Astrocyte (in vitro differentiated cells and primary cell): ENCODE measurements around the gene NINJ1. TPM values are rescaled to one million over a fixed set of nuclear protein-coding genes. Genes with fewer than 3 reads are reported as not detected.

ENCODE experiments used
- DNase-seq: peaks from one replicate; pipeline ENCODE4 v3.0.0-alpha.2; 2010; ENCODE audit warnings: low read depth
- FAIRE-seq: peaks from 2 replicates; lab custom pipeline; 2011; peaks lifted over from hg19 to GRCh38; lab: Jason Lieb, UNC
- H2AFZ ChIP-seq: 2 replicates; pipeline ENCODE4 v1.6.0; 2012; ENCODE audit warnings: low read depth, low read length, inconsistent platforms
- H3K27ac ChIP-seq: 2 replicates; pipeline ENCODE4 v1.5.1; 2011; ENCODE audit warnings: low read depth, low read length, inconsistent platforms
- H3K27me3 ChIP-seq: 2 replicates; pipeline ENCODE4 v1.6.0; 2011; ENCODE audit warnings: low read length, inconsistent platforms; ENCODE audit not compliant: insufficient read depth
- H3K36me3 ChIP-seq: 2 replicates; pipeline ENCODE4 v1.5.1; 2011; ENCODE audit warnings: low read length, inconsistent platforms; ENCODE audit not compliant: insufficient read depth
- H3K4me1 ChIP-seq: 2 replicates; pipeline ENCODE4 v1.5.1; 2011; ENCODE audit warnings: low read length, inconsistent platforms; ENCODE audit not compliant: insufficient read depth
- H3K4me2 ChIP-seq: 2 replicates; pipeline ENCODE4 v1.6.0; 2012; ENCODE audit warnings: low read length, inconsistent platforms
- H3K4me3 ChIP-seq: 2 replicates; pipeline ENCODE4 v1.5.1; 2011; ENCODE audit warnings: low read depth, mild to moderate bottlenecking, low read length, inconsistent platforms; ENCODE audit not compliant: insufficient read depth
- H3K79me2 ChIP-seq: 2 replicates; pipeline ENCODE4 v1.6.0; 2012; ENCODE audit warnings: mild to moderate bottlenecking, low read length, inconsistent platforms; ENCODE audit not compliant: insufficient read depth
- H3K9ac ChIP-seq: 2 replicates; pipeline ENCODE4 v1.6.0; 2012; ENCODE audit warnings: mild to moderate bottlenecking, low read length, inconsistent platforms
- H3K9me3 ChIP-seq: 2 replicates; pipeline ENCODE4 v1.5.1; 2012; ENCODE audit warnings: low read depth, mild to moderate bottlenecking, low read length, inconsistent platforms; ENCODE audit not compliant: insufficient read depth
- H4K20me1 ChIP-seq: 2 replicates; pipeline ENCODE4 v1.6.0; 2012; ENCODE audit warnings: low read length, inconsistent platforms; ENCODE audit not compliant: insufficient read depth
- H3K27ac Mint-ChIP-seq: one replicate; pipeline ENCODE4 v1.8.0; 2021; ENCODE audit warnings: mild to moderate bottlenecking, mixed read lengths; ENCODE audit not compliant: unreplicated experiment
- H3K27me3 Mint-ChIP-seq: one replicate; pipeline ENCODE4 v1.8.0; 2021; ENCODE audit warnings: low read depth, mixed read lengths; ENCODE audit not compliant: unreplicated experiment
- H3K36me3 Mint-ChIP-seq: one replicate; pipeline ENCODE4 v1.8.0; 2021; ENCODE audit warnings: low read depth, mixed read lengths; ENCODE audit not compliant: unreplicated experiment
- H3K4me1 Mint-ChIP-seq: one replicate; pipeline ENCODE4 v1.8.0; 2021; ENCODE audit warnings: low read depth, mixed read lengths; ENCODE audit not compliant: unreplicated experiment
- H3K4me3 Mint-ChIP-seq: one replicate; pipeline ENCODE4 v1.8.0; 2021; ENCODE audit warnings: mild to moderate bottlenecking, moderate library complexity, mixed read lengths; ENCODE audit not compliant: unreplicated experiment
- H3K9me3 Mint-ChIP-seq: one replicate; pipeline ENCODE4 v1.8.0; 2021; ENCODE audit warnings: mild to moderate bottlenecking, mixed read lengths; ENCODE audit not compliant: unreplicated experiment
- EZH2 ChIP-seq: IDR thresholded peaks from 2 replicates; pipeline ENCODE4 v1.6.1; 2012; ENCODE audit warnings: mild to moderate bottlenecking, low read length, inconsistent platforms; ENCODE audit not compliant: insufficient read depth
- total RNA-seq: library from RNA; stranded (reverse); gene quantifications from 2 replicates; pipeline ENCODE4 v1.2.1, GENCODE V29; 2021
- TF ChIP-seq, protein P1 (sequence below): IDR thresholded peaks from 2 replicates; pipeline ENCODE4 v1.5.1; 2011; ENCODE audit warnings: low read depth, mild to moderate bottlenecking, inconsistent platforms, low read length, moderate library complexity; ENCODE audit not compliant: insufficient read depth

NINJ1 gene
- total RNA-seq, 1 donor from 2014 or later: 28.3 TPM

DNA sequence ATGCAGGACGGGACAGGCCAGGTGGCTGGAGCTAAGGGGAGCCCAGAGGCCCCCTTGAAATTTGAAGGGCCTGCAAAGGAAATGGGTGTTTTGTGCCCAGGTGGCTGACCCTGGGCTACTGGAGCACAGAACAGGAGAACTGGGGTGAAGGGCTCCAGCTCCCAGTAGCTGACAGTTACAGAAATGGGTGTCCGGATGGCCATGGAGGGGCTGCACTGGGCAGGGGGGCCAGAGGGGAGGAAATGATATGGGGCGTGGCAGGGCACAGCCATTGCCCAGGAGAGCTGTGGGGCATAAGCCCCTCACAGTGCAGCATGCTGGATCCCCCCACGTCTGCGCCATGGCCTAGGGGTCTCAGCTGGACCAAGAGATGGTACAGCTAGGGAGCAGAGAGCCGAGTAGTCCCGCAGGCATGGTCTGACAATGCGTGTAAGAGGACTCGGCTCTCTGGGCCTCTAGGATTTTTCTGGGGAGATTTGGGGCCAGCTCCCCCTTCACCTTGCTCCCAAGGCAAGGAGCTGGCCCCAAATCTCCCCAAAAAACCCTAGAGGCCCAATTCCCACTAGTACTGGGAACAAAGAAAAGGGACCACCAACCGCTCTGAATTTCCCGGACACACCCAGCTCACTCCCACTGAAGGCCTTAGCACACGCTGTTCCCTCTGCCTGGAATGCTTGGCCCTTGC lies 45.9 kb downstream of the NINJ1 start:
- Histone ChIP-seq H3K27me3 (no peaks in the 10 kb centered on the region), H3K27ac (no peak overlapping the region), H3K4me2 (no peak overlapping the region), H4K20me1 (no peaks in the 10 kb centered on the region), H3K4me3 (no peak overlapping the region), H3K9ac (no peak overlapping the region), H3K4me1 (peaks cover 6% of the 10 kb centered on the region), H3K36me3 (no peaks in the 10 kb centered on the region), H2AFZ (no peak overlapping the region), H3K79me2 (no peaks in the 10 kb centered on the region), H3K9me3 (peaks cover 14% of the 10 kb centered on the region)
- H3K27me3 Mint-ChIP-seq: peaks cover 4% of the 10 kb centered on the region
- DNase-seq (no peak), FAIRE-seq (no peak)
- H3K27ac Mint-ChIP-seq: no peak overlapping the region
- TF ChIP-seq, protein P1, sequence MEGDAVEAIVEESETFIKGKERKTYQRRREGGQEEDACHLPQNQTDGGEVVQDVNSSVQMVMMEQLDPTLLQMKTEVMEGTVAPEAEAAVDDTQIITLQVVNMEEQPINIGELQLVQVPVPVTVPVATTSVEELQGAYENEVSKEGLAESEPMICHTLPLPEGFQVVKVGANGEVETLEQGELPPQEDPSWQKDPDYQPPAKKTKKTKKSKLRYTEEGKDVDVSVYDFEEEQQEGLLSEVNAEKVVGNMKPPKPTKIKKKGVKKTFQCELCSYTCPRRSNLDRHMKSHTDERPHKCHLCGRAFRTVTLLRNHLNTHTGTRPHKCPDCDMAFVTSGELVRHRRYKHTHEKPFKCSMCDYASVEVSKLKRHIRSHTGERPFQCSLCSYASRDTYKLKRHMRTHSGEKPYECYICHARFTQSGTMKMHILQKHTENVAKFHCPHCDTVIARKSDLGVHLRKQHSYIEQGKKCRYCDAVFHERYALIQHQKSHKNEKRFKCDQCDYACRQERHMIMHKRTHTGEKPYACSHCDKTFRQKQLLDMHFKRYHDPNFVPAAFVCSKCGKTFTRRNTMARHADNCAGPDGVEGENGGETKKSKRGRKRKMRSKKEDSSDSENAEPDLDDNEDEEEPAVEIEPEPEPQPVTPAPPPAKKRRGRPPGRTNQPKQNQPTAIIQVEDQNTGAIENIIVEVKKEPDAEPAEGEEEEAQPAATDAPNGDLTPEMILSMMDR: no peak
- no peak for TF ChIP-seq EZH2
- peaks cover 7% of the 10 kb centered on the region for H3K36me3 Mint-ChIP-seq
- H3K4me1 Mint-ChIP-seq: peaks cover 7% of the 10 kb centered on the region
- no peak overlapping the region for H3K4me3 Mint-ChIP-seq
- peaks cover 29% of the 10 kb centered on the region for H3K9me3 Mint-ChIP-seq

DNA sequence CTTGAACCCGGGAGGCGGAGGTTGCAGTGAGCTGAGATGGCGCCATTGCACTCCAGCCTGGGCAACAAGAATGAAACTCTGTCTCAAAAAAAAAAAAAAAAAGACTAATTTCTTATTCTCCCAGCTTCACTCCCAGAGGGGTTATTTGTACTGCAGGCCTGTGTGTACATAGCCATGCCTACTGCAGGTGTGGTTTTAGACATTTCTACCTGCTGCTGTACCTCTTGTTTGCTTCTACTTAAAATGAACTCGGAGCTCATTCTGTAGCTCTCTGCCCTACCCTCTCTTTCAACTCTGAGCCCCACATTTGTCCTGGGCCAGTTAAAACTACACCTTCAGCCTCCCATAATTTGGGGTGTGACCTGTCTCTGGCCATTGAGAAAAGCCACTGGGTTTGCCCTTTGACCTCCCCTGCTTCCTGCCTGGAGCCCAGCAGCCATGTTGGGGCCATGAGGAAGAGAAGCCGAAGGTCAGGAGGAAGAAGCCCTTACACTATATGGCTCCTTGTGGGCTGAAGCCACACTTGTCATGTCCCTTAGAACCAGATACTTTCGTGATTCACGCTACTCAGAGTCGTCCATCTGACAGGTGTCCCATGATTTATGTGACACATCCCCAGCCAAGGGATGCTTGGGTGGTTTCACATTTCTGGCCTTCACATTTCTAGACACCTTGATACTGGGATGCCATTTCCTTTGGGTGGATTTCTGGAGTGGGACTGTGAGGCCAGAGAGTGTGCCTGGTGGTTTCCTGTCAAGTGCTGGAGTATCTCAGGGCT lies 47.4 kb downstream of the NINJ1 start:
- Histone ChIP-seq H3K4me3 (no peak overlapping the region), H3K27me3 (no peaks in the 10 kb centered on the region), H3K36me3 (no peaks in the 10 kb centered on the region), H4K20me1 (no peaks in the 10 kb centered on the region), H3K79me2 (no peaks in the 10 kb centered on the region), H3K4me1 (peaks cover 2% of the 10 kb centered on the region), H2AFZ (no peak overlapping the region), H3K9me3 (peaks cover 14% of the 10 kb centered on the region), H3K9ac (no peak overlapping the region), H3K27ac (no peak overlapping the region), H3K4me2 (no peak overlapping the region)
- H3K4me1 Mint-ChIP-seq: no peaks in the 10 kb centered on the region
- H3K36me3 Mint-ChIP-seq: peaks cover 7% of the 10 kb centered on the region
- no peak overlapping the region for H3K27ac Mint-ChIP-seq
- peaks cover 4% of the 10 kb centered on the region for H3K27me3 Mint-ChIP-seq
- no peak for TF ChIP-seq EZH2
- TF ChIP-seq, protein P1: no peak
- no peak for FAIRE-seq
- peaks cover 28% of the 10 kb centered on the region for H3K9me3 Mint-ChIP-seq
- H3K4me3 Mint-ChIP-seq: no peak overlapping the region
- DNase-seq: no peak
